HTR-8/SVneo (cell line): ENCODE data around the gene BBC3.
A peak's percentile ranks its signal among the peaks of the same experiment; 100 is the strongest.

Source experiments
- DNase-seq: peaks from one replicate; pipeline ENCODE4 v3.0.0; 2011; ENCODE audit warnings: low spot score, mixed read lengths; ENCODE audit not compliant: insufficient read length
- FAIRE-seq: peaks from 2 replicates; lab custom pipeline; 2011; peaks lifted over from hg19 to GRCh38; lab: Jason Lieb, UNC

BBC3 gene

DNA sequence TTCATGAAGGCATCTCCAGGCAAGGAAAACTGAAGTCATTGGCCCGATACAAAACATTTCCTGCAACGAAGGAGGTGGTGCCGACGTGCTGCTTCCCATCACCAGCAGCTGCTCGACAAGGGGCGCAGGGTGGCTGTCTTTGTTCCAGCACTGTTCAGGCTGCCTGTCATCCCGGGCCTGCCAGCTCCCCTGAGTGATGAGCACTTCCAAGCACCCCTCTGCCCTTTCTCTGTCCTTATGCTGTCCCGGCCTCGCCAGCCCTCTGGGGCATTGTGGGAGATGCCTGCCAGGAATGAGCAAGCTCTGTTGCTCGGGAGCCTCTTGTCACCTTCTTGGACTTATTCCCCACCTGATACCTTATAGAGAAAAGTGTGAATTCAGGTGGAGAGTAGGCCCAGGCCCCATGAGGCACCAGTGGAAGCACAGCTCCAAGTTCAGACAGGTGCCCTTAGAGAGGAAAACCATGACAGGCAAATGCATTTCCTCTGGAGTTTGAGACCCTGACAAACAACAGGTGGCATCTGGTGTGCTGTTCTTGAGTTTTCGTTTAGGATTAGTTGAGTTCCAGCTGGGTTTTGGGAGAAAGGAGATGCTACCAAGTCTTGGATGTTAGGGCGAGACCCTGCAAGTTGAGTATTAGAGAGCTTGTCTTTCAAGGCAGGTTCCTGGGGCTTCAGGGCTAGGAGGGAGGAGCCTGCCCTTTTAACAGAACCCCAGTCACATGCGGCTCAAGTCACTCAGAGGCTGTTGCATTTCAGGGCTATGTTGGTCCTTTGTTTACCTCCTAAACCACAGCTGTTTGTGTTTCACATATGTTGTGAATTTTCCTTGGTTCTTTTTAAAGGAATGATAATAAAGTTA lies 21.4 kb downstream of the BBC3 start:
- FAIRE-seq, result no peak

DNA sequence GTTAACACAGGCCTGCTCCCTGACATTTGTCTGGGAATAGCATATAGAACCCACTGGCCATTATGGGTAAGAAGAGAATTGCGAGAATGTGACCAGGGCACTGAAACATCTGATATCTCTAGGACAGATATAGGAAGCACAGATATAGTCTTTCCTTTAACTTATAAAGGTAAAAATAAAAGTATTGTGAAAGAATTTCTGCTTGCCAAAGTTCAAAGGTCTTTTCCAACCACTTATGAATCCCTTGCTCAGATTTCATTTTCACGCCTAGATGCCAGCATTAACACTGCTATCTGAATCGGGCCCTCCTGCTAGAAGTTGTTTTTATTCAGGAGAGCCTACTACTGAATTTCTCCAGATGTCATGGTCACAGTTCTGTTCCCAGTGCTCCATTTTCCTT lies 27.7 kb downstream of the BBC3 start:
- no peak for DNase-seq

More for the DNA sequence above, 21.4 kb downstream of the BBC3 start:
- DNase-seq, result no peak

GRCh38 chr19:47200530-47200929 lies 30.5 kb downstream of the BBC3 start:
- DNase-seq (no peak), FAIRE-seq (no peak)

More for the DNA sequence above, 27.7 kb downstream of the BBC3 start:
- FAIRE-seq, result no peak

DNA sequence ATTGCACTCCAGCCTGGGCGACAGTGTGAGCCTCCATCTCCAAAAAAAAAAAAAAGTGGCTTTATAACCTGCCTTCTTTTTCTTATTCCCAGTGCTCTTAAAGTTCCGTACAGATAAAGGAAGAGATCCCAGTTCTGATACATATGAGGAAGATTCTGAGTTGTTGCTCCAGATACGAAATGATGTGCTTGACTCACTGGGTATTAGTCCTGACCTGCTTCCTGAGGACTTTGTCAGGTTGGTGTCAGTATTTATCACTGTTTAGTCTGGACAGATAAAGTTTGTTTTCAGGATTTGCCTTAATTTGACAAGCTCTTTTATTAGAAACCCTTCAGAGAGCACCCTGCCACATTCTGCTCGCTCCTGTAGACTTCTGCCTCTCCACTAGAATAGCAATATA lies 33.9 kb downstream of the BBC3 start:
- DNase-seq, result no peak
- no peak for FAIRE-seq

GRCh38 chr19:47195434-47195833 lies 35.6 kb downstream of the BBC3 start:
- FAIRE-seq (no peak), DNase-seq (no peak)

GRCh38 chr19:47190167-47190727 lies 40.8 kb downstream of the BBC3 start:
- no peak for FAIRE-seq
- DNase-seq, result peak; percentile 63

DNA sequence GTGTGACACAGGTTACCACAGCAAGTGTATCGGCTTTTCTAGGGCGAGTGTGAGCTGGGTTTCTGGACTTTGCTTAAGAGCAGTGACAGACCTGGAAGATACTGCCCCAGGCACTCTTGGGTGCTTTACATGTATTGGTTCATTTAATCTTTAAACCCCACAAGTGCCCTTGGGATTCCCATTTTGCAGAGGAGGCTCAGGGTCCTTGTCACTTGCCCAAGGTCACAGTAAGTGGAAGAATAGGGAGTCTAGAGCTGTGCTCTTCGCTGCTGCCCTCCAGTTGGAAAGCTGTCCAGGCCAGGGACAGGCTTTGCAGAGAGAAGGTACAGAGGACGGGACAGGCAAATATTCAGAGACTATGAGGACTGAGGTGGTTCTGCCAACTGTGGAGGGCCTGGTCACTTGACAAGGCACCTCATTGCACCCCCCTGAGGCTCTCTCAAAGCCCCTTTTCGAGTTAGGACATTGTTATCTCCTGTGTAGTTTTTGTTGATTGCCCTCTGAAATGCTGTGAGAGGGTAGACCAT lies 42.4 kb downstream of the BBC3 start:
- FAIRE-seq (no peak), DNase-seq (no peak)

GRCh38 chr19:47187797-47188196 lies 43.2 kb downstream of the BBC3 start:
- FAIRE-seq, result no peak
- no peak for DNase-seq

DNA sequence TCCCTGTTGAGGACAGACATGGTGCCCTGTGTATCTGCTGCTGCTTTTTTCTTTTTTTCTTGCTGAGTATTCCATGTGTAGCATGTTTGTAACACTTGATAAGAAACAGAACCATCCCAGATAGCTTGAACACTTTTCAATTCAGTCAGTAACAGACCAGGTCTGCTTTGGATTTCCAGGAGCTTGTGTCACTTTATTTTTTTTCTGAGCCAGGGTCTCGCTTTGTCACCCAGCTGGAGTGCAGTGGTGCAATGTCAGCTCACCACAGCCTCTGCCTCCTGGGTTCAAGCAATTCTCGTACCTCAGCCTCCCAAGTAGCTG lies 43.7 kb downstream of the BBC3 start:
- no peak for FAIRE-seq
- DNase-seq, result no peak

DNA sequence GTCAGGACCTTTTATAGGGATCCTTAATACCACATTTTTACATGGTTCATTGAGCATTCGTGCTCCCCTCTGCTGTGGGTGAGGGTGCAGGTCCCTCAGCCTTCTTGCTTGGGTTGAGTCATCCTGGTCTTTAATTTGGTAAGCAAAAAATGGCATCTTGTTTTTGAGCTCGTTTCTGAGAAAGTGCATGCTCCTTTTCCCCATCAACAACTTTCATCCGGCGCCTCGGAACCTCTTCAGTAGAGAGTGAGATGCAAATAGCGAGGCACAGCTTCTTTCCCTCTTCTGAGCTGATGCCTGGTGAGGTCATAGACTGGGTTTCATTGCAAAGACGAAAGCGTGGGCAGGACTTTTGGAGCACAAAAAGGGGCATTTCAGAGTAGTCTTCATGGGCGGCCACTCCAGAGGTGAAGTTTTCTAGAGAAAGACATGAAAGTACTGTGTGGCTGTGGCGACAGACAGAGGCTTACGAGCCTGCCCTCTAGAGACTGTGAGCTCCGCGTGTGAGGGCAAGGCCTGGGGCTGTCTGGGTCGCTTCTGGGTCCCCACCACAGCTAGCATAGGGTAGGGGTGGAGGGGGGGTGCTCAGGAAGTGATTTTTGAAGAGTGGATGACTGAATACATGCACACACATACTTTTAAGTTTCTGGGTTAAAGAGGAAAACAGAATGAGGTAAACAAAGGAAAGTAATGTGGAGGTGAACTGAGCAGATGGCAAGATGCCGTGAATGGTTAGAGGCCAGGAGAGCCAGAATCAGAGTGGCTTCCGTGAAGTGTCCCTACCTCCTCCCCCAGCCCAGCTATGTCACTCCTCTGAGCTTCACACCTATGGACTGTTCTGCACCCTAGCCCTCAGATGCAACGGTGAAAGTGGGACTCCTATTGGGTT lies 44.3 kb downstream of the BBC3 start:
- no peak for FAIRE-seq

DNA sequence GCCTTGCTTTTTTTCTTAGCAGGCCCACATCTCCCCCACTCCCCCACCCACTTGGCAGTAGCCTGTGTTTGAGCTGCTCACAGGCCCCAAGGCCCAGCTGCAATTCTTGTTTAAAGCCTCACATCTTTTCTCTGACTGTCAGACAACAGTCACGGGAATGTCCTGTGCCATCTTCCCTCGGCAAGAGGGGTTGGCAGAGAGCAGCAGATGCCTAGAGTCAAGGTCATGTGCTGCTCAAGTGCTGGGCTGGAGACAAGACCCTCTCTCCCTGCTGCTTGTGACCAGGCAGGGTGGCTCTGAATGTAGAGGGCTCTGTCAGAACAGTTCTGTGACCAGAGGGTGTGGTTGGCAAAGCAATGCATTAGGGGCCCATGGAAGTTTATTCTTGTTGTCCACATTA lies 47.4 kb downstream of the BBC3 start:
- FAIRE-seq (peak; percentile 4), DNase-seq (no peak)

More for the DNA sequence above, 44.3 kb downstream of the BBC3 start:
- DNase-seq, result no peak

DNA sequence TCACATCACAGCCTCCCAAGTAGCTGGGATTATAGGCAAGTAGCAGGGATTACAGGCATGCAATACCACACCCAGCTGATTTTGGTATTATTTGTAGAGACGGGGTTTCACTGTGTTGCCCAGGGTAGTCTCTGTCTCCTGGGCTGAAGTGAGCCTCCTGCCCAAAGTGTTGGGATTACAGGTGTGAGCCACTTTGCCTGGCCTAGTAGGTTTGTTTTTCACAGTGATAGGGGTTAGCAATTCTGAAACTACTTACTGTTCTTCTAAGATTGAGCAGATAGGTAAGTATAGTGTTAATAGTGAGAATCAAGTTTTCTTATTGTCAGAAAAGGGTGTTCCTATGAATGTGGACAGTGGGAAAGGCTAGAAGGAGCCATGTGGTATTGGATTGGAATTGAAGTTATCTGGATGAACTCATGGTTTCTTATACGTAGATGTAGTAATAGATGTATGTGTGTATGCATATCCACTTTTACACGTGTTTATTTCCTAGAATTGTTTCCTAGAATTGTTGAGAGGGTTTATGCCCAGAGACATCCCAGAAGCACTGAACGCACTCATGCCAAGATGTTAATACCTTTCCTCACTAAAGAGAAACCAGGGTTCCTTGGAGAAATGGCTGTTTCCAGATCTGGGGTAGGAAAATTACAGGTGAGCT lies 51.2 kb downstream of the BBC3 start:
- DNase-seq (no peak), FAIRE-seq (no peak)

DNA sequence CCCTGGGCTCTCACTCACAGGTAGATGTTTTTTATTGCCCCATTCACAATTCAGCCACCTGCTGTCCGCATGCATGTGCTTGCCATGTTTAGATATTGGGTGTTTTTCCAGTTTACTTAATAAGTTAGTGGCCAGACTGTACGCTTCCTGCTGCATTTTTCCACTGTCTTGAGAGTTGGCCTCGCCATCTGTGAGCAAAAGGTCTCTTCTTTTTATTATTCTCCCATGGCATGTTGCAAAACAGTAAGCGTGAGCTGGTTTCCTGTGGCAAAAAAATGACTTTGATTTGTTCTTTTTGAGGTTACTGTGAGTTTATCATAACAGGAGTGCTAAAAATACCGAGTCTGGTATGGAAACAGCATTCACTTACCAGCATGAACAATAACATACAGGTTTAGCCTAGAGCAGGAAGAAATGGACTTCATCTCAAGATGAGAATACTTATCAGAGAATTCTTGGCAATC lies 54.3 kb downstream of the BBC3 start:
- no peak for DNase-seq
- no peak for FAIRE-seq

GRCh38 chr19:47176071-47176626 lies 54.9 kb downstream of the BBC3 start:
- no peak for FAIRE-seq
- no peak for DNase-seq

DNA sequence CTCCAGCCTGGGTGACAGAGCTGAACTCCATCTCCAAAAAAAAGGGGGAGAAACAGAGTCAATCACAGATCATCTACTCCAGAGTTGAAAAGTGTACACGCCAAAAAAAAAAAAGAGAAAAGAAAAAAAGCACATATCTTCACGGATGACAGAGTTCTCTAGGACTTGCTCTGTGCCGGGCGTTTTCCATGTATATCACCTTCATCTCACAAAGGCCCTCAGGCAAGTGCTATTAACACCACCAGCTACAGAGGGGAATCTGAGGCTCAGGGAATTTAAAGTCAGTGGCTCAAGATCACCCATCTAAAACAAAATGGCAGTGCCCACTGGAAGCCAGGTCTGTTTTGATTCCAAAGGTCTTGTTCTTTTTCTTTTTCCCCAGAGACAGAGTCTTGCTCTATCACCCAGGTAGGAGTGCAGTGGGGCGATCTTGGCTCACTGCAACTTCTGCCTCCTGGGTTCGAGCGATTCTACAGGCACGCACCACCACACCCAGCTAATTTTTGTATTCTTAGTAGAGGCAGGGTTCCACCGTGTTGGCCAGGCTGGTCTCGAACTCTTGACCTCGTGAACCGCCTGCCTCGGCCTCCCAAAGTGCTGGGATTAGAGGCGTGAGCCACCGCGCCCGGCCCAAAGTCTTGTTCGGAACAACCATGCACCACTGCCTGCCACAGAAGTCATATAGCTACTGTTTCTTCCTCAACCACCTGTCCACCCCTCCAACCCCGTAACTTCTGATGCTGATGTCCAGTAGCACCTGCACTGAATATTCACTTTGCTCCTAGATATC lies 58.1 kb downstream of the BBC3 start:
- no peak for FAIRE-seq
- no peak for DNase-seq
